Stomach (tissue), 4 donors: Measurements from ENCODE around the gene GFAP.

Source experiments
- EP300 ChIP-seq: sonication (generic); formaldehyde crosslinking; IDR thresholded peaks from one replicate; pipeline ENCODE4 v1.6.1; 2017; ENCODE audit warnings: antibody characterized with exemption
- POLR2A ChIP-seq, 4 donors: fragments of 450-650 bp; IDR thresholded peaks; one replicate each; pipeline ENCODE4 v1.6.1; 2016; ENCODE audit warnings: antibody characterized with exemption in 4 of 4, control low read depth in 2 of 4, mild to moderate bottlenecking in 1 of 4, moderate library complexity in 1 of 4
- POLR2AphosphoS5 ChIP-seq, 3 donors: sonication (generic); formaldehyde crosslinking; IDR thresholded peaks; one replicate each; pipeline ENCODE4 v1.6.1; 2016; ENCODE audit warnings: antibody characterized with exemption in 3 of 3
- TF ChIP-seq, protein P1 (sequence below), 7 experiments: fragments of 450-650 bp in 4 of 7; fragments of 200-600 bp in 3 of 7; sonication (generic) in 3 of 7; IDR thresholded peaks; one replicate each; pipeline ENCODE4 v1.5.1; 2016 to 2019; ENCODE audit warnings: antibody characterized with exemption in 7 of 7, control low read depth in 2 of 7, mild to moderate bottlenecking in 1 of 7

DNA sequence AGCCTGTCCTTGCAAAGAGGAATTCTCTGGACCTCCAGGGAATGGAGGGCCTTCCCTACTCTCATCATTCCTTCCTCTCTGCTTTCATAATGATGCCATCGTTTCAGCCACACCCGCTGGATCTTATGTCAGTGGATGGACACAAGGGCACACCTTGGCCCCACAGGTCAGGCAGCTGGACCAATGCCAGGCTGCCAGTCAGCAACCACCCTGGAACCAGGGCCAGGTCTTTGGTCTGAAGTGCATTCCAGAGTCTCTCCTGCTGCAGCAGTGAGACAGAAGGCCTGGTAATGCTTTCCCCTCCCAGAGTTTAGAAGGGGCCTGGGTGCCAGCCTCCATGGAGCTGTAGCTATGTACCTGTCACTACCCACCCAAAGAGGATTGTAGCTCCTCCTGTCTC is 45.4 kb upstream of the GFAP start:
- TF ChIP-seq, protein P1, sequence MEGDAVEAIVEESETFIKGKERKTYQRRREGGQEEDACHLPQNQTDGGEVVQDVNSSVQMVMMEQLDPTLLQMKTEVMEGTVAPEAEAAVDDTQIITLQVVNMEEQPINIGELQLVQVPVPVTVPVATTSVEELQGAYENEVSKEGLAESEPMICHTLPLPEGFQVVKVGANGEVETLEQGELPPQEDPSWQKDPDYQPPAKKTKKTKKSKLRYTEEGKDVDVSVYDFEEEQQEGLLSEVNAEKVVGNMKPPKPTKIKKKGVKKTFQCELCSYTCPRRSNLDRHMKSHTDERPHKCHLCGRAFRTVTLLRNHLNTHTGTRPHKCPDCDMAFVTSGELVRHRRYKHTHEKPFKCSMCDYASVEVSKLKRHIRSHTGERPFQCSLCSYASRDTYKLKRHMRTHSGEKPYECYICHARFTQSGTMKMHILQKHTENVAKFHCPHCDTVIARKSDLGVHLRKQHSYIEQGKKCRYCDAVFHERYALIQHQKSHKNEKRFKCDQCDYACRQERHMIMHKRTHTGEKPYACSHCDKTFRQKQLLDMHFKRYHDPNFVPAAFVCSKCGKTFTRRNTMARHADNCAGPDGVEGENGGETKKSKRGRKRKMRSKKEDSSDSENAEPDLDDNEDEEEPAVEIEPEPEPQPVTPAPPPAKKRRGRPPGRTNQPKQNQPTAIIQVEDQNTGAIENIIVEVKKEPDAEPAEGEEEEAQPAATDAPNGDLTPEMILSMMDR (IDR thresholded peaks at IDR 0.05): no peak
- no peak for TF ChIP-seq POLR2A (IDR thresholded peaks at IDR 0.05)
- TF ChIP-seq POLR2AphosphoS5 (IDR thresholded peaks at IDR 0.05): no peak
- TF ChIP-seq EP300: no peak
